CD4-positive, alpha-beta T cell (primary cell): ENCODE results near the gene STOX2. TPM values are rescaled to one million over a fixed set of nuclear protein-coding genes. Genes with fewer than 3 reads are reported as not detected.

Source experiments
- ATAC-seq: fragments of 200-7000 bp; cut with Tn5 transposase; one replicate; pipeline ENCODE4 v1.10.0; 2022; ENCODE audit warnings: mild to moderate bottlenecking; ENCODE audit not compliant: poor library complexity
- CTCF ChIA-PET: fragments of 350-600 bp; sonication (Branson Sonifier 250); formaldehyde crosslinking; loops from one replicate; lab custom pipeline; 2021; ENCODE audit warnings: antibody characterized with exemption, inconsistent platforms; lab: Charles Lee
- POLR2A ChIA-PET: fragments of 350-600 bp; sonication (Branson Sonifier 250); formaldehyde crosslinking; loops from one replicate; lab custom pipeline; 2021; ENCODE audit warnings: antibody characterized with exemption, inconsistent platforms; lab: Charles Lee
- DNase-seq, 14 experiments: peaks; one replicate each; pipeline ENCODE4 v3.0.0-alpha.2; 2013 to 2020; ENCODE audit warnings: mixed read lengths in 2 of 14
- H3K27ac ChIP-seq, 2 donors: one replicate each; pipeline versions ENCODE4 v1.5.1 to v1.7.0; 2013; ENCODE audit warnings: low read length in 2 of 2, low read depth in 1 of 2, mild to moderate bottlenecking in 1 of 2
- H3K27me3 ChIP-seq, 2 experiments: 1 replicate in 1 of 2; 2 replicates in 1 of 2; pipeline versions ENCODE4 v1.6.1 to v1.7.0; 2013; ENCODE audit warnings: low read length in 2 of 2, control low read depth in 1 of 2, mild to moderate bottlenecking in 1 of 2, moderate library complexity in 1 of 2; ENCODE audit not compliant: insufficient read depth in 2 of 2, control insufficient read depth in 1 of 2
- H3K36me3 ChIP-seq: one replicate; pipeline ENCODE4 v1.6.1; 2013; ENCODE audit warnings: low read length, control low read depth; ENCODE audit not compliant: insufficient read depth
- H3K4me1 ChIP-seq: one replicate; pipeline ENCODE4 v1.6.1; 2013; ENCODE audit warnings: low read length, control low read depth; ENCODE audit not compliant: insufficient read depth
- H3K4me3 ChIP-seq: one replicate; pipeline ENCODE4 v1.5.1; 2013; ENCODE audit warnings: mild to moderate bottlenecking, low read length, moderate library complexity
- H3K9me3 ChIP-seq, 2 experiments: 1 replicate in 1 of 2; 2 replicates in 1 of 2; pipeline versions ENCODE4 v1.6.1 to v1.7.0; 2013; ENCODE audit warnings: low read length in 2 of 2, mild to moderate bottlenecking in 2 of 2, control low read depth in 1 of 2, moderate library complexity in 1 of 2; ENCODE audit not compliant: control insufficient read depth in 1 of 2, insufficient read depth in 1 of 2
- H3K27ac Mint-ChIP-seq: one replicate; pipeline ENCODE4 v1.8.0; 2020; ENCODE audit warnings: mixed read lengths
- H3K27me3 Mint-ChIP-seq: one replicate; pipeline ENCODE4 v1.8.0; 2021; ENCODE audit warnings: mixed read lengths
- H3K36me3 Mint-ChIP-seq: one replicate; pipeline ENCODE4 v1.8.0; 2021; ENCODE audit warnings: low read depth, mixed read lengths
- H3K4me1 Mint-ChIP-seq: one replicate; pipeline ENCODE4 v1.8.0; 2021; ENCODE audit warnings: low read depth, mixed read lengths
- H3K4me3 Mint-ChIP-seq: one replicate; pipeline ENCODE4 v1.8.0; 2020; ENCODE audit warnings: mild to moderate bottlenecking, mixed read lengths
- H3K9me3 Mint-ChIP-seq: one replicate; pipeline ENCODE4 v1.8.0; 2020; ENCODE audit warnings: mixed read lengths
- intact Hi-C, 2 experiments: fragments of 100-400 bp; cut with DNase I in 1 of 2; cut with micrococcal nuclease in 1 of 2; formaldehyde crosslinking; loops; one replicate each; pipeline versions ENCODE4 v1.15.1 to v1.9.0; 2023 to 2025; cut with DNase I, micrococcal nuclease
- total RNA-seq, 174 experiments: library from RNA in 2 of 174; stranded (reverse) in 2 of 174; gene quantifications; one replicate each; pipeline ENCODE4 v1.2.3 and lab custom pipeline; 2021 to 2026
- TF ChIP-seq, protein P1 (sequence below): fragments of 200-600 bp; IDR thresholded peaks from one replicate; pipeline ENCODE4 v1.8.0; 2022; ENCODE audit warnings: antibody characterized with exemption, mild to moderate bottlenecking

STOX2 gene
- total RNA-seq, 2 experiments from 2014 or later: not detected

DNA sequence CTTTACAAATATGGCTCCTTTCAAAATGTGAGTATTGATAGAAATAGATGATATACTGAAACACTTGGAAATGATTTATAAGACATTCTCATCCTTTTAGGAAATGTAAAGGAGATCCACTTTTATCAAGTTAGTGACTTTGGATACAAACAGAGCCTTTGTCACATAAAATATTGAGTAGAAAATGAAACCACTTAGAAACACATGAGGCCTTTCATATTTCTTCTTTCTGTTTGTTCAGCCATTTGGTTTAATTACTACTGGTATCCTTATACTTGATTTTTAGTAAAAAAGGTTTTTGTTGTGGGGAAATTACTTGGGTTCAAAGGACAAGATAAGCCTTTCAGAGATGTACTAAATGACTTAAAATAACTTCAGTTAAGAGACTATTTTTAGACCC, 4.1 kb downstream of the STOX2 start:
- H3K27me3 Mint-ChIP-seq: peaks cover 9% of the 10 kb centered on the region
- ChIA-PET POLR2A (no interaction called here), CTCF (no interaction called here)
- ATAC-seq: no peak
- peaks cover 16 to 42% of the 10 kb centered on the region in 2 experiments for H3K27me3 ChIP-seq
- TF ChIP-seq, protein P1, sequence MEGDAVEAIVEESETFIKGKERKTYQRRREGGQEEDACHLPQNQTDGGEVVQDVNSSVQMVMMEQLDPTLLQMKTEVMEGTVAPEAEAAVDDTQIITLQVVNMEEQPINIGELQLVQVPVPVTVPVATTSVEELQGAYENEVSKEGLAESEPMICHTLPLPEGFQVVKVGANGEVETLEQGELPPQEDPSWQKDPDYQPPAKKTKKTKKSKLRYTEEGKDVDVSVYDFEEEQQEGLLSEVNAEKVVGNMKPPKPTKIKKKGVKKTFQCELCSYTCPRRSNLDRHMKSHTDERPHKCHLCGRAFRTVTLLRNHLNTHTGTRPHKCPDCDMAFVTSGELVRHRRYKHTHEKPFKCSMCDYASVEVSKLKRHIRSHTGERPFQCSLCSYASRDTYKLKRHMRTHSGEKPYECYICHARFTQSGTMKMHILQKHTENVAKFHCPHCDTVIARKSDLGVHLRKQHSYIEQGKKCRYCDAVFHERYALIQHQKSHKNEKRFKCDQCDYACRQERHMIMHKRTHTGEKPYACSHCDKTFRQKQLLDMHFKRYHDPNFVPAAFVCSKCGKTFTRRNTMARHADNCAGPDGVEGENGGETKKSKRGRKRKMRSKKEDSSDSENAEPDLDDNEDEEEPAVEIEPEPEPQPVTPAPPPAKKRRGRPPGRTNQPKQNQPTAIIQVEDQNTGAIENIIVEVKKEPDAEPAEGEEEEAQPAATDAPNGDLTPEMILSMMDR: no peak
- no peaks in the 10 kb centered on the region for H3K36me3 Mint-ChIP-seq
- H3K4me3 ChIP-seq: no peak overlapping the region
- H3K36me3 ChIP-seq: no peaks in the 10 kb centered on the region
- no peaks in the 10 kb centered on the region for H3K9me3 Mint-ChIP-seq
- peaks cover 5% of the 10 kb centered on the region for H3K4me1 Mint-ChIP-seq
- DNase-seq: no peak
- H3K27ac Mint-ChIP-seq: no peak overlapping the region
- H3K27ac ChIP-seq: no peak overlapping the region
- peaks cover 0 to 15% of the 10 kb centered on the region in 2 experiments for H3K9me3 ChIP-seq
- no peak overlapping the region for H3K4me3 Mint-ChIP-seq
- peaks cover 16% of the 10 kb centered on the region for H3K4me1 ChIP-seq
- intact Hi-C loops: no loop called here

DNA sequence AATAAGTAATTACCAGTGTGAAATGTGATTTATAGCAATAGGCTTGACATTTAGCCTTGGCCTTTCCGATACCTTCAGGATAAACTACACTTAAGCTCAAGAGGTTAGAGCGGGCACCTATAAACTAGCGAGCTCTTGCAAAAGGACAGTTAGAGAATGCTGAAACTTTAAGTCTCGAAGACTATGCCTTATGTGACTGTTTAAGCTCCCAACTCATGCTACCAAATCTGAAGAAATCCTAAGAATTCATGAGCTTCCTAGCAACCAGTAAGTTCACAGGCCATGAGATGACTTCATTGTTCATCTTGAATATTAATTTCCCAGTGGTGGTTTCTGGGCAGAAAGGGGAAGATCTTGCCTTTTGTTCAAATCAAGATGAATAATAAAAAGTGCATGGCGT, 4.7 kb downstream of the STOX2 start:
- intact Hi-C loops: no loop called here

DNA sequence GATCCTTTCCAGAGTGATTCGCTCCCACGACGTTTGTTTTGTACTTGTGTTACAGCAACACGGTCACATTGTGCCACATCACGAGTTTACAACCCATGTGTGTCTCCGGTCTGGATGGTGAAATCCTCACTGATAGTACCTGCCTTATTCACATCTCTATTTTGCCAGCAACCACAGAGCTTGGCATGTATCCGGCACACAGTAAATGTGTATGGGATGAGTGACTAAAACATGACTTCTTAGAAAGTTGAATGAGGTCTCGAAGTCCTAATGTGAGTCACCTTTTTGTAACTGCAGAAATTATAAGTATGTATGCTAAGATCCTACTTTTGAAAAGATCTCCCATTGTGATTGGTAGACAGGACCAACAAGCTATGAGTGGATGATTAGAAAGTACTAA, 7.5 kb downstream of the STOX2 start:
- DNase-seq (no peak), ATAC-seq (no peak)
- Histone ChIP-seq H3K9me3 (peaks cover 0 to 8% of the 10 kb centered on the region in 2 experiments), H3K36me3 (no peaks in the 10 kb centered on the region), H3K27me3 (peaks cover 3 to 14% of the 10 kb centered on the region in 2 experiments), H3K4me3 (no peak overlapping the region), H3K4me1 (no peaks in the 10 kb centered on the region), H3K27ac (no peak overlapping the region)
- Mint-ChIP-seq H3K4me1 (no peaks in the 10 kb centered on the region), H3K27ac (no peak overlapping the region), H3K4me3 (no peak overlapping the region), H3K9me3 (peaks cover 2% of the 10 kb centered on the region), H3K36me3 (no peaks in the 10 kb centered on the region), H3K27me3 (peaks cover 4% of the 10 kb centered on the region)
- CTCF ChIA-PET: no interaction called here
- intact Hi-C loops: no loop called here
- TF ChIP-seq, protein P1: no peak
- POLR2A ChIA-PET: no interaction called here

More for the DNA sequence above, 4.7 kb downstream of the STOX2 start:
- no peak for ATAC-seq
- CTCF ChIA-PET: no interaction called here
- Histone ChIP-seq H3K27me3 (peaks cover 15 to 36% of the 10 kb centered on the region in 2 experiments), H3K36me3 (no peaks in the 10 kb centered on the region), H3K9me3 (peaks cover 0 to 15% of the 10 kb centered on the region in 2 experiments), H3K4me1 (peaks cover 16% of the 10 kb centered on the region), H3K27ac (no peak overlapping the region), H3K4me3 (no peak overlapping the region)
- Mint-ChIP-seq H3K27ac (no peak overlapping the region), H3K36me3 (no peaks in the 10 kb centered on the region), H3K27me3 (peaks cover 3% of the 10 kb centered on the region), H3K9me3 (no peaks in the 10 kb centered on the region), H3K4me1 (peaks cover 2% of the 10 kb centered on the region), H3K4me3 (no peak overlapping the region)
- POLR2A ChIA-PET: no interaction called here
- DNase-seq: no peak
- TF ChIP-seq, protein P1: no peak
